Gastrocnemius medialis (tissue), 4 donors: Measurements from ENCODE around the gene LAX1.

Experiments
- CTCF ChIP-seq, 5 experiments: fragments of 450-650 bp in 3 of 5; fragments of 200-600 bp in 2 of 5; sonication (generic) in 2 of 5; IDR thresholded peaks in 4 of 5; conservative IDR thresholded peaks in 1 of 5; 1 replicate in 4 of 5; 2 replicates in 1 of 5; pipeline ENCODE4 v1.5.1; 2016 to 2019; ENCODE audit warnings: antibody characterized with exemption in 5 of 5, mild to moderate bottlenecking in 3 of 5, moderate library complexity in 3 of 5
- POLR2A ChIP-seq, 2 donors: fragments of 450-650 bp; IDR thresholded peaks; one replicate each; pipeline ENCODE4 v1.6.1; 2017; ENCODE audit warnings: antibody characterized with exemption in 2 of 2, mild to moderate bottlenecking in 2 of 2, moderate library complexity in 2 of 2

GRCh38 chr1:203733009-203733863 is 31.7 kb upstream of the LAX1 start:
- TF ChIP-seq CTCF (IDR thresholded peaks at IDR 0.05 in 4 of 5, conservative IDR thresholded peaks at IDR 0.05 in 1 of 5) = no peak
- TF ChIP-seq POLR2A (IDR thresholded peaks at IDR 0.05) = no peak
